Fibroblast of peridontal ligament (primary cell): Measurements from ENCODE around the gene PBX1.

Experiments
- DNase-seq: peaks from one replicate; pipeline ENCODE4 v3.0.0-alpha.2; 2010; ENCODE audit errors: extremely low read depth

PBX1 gene

GRCh38 chr1:164699815-164700491, 141.0 kb downstream of the PBX1 start:
- DNase-seq, result no peak

- DNase-seq, result no peak
These were observed 141.7 kb downstream of the PBX1 start for GRCh38 chr1:164700683-164701082.

GRCh38 chr1:164701189-164701761, 142.3 kb downstream of the PBX1 start:
- no peak for DNase-seq

- DNase-seq, result peak; percentile 27
These were observed 143.2 kb downstream of the PBX1 start for GRCh38 chr1:164702216-164702615.

- no peak for DNase-seq
These were observed 143.7 kb downstream of the PBX1 start for GRCh38 chr1:164702664-164703063.

GRCh38 chr1:164703463-164703862, 144.5 kb downstream of the PBX1 start:
- DNase-seq, result no peak

GRCh38 chr1:164703960-164704411, 145.0 kb downstream of the PBX1 start:
- no peak for DNase-seq

- no peak for DNase-seq
These were observed 146.0 kb downstream of the PBX1 start for GRCh38 chr1:164704954-164705353.

- DNase-seq, result no peak
These were observed 147.6 kb downstream of the PBX1 start for GRCh38 chr1:164706606-164706987.

- no peak for DNase-seq
These were observed 148.9 kb downstream of the PBX1 start for GRCh38 chr1:164707868-164708331.

GRCh38 chr1:164708596-164708995, 149.6 kb downstream of the PBX1 start:
- DNase-seq, result no peak

- DNase-seq, result no peak
These were observed 150.1 kb downstream of the PBX1 start for GRCh38 chr1:164709126-164709525.

- DNase-seq, result no peak
These were observed 150.7 kb downstream of the PBX1 start for GRCh38 chr1:164709541-164710278.

- no peak for DNase-seq
These were observed 153.4 kb downstream of the PBX1 start for GRCh38 chr1:164712131-164713036.

GRCh38 chr1:164713456-164714207, 154.6 kb downstream of the PBX1 start:
- peak; percentile 30 for DNase-seq

- DNase-seq, result no peak
These were observed 158.2 kb downstream of the PBX1 start for GRCh38 chr1:164716992-164717703.

- peak; percentile 48 for DNase-seq
These were observed 159.8 kb downstream of the PBX1 start for GRCh38 chr1:164718821-164719220.

- DNase-seq, result no peak
These were observed 160.9 kb downstream of the PBX1 start for GRCh38 chr1:164719676-164720439.

GRCh38 chr1:164720440-164721227, 161.7 kb downstream of the PBX1 start:
- DNase-seq, result no peak
